Right cardiac atrium (tissue), 5 donors: ENCODE results near the gene EMC7. TPM values are rescaled to one million over a fixed set of nuclear protein-coding genes. Genes with fewer than 3 reads are reported as not detected.

Experiments used
- ATAC-seq, 2 donors: fragments of 200-7000 bp; cut with Tn5 transposase; one replicate each; pipeline versions ENCODE4 v1.8.0 to v1.9.1; 2020; ENCODE audit warnings: moderate library complexity in 2 of 2, mild to moderate bottlenecking in 1 of 2
- DNase-seq, 3 donors: peaks; one replicate each; pipeline ENCODE4 v3.0.0-alpha.2; 2020
- H3K27ac ChIP-seq: one replicate; pipeline ENCODE4 v1.5.1; 2013; ENCODE audit warnings: mild to moderate bottlenecking, low read length, control low read depth, moderate library complexity
- H3K27me3 ChIP-seq: one replicate; pipeline ENCODE4 v1.6.1; 2013; ENCODE audit not compliant: control insufficient read depth, insufficient read depth
- H3K4me1 ChIP-seq: one replicate; pipeline ENCODE4 v1.6.1; 2013; ENCODE audit warnings: low read length; ENCODE audit not compliant: control insufficient read depth, insufficient read depth
- H3K4me3 ChIP-seq: one replicate; pipeline ENCODE4 v1.5.1; 2013; ENCODE audit warnings: low read length, control low read depth
- H3K9me3 ChIP-seq: one replicate; pipeline ENCODE4 v1.6.1; 2013; ENCODE audit warnings: low read length; ENCODE audit not compliant: control insufficient read depth
- WGBS: extraction: QIAGEN DNeasy Blood & Tissue Kit; methylation state at CpG from one replicate; pipeline ENCODE4 v1.1.7; 2013; 5-methylcytosine and 5-hydroxymethylcytosine counted together
- intact Hi-C, 4 donors: fragments of 100-400 bp; cut with DNase I; formaldehyde crosslinking; loops; one replicate each; pipeline versions ENCODE4 v1.11.0 to v1.14.0; 2022 to 2023
- polyA plus RNA-seq: library from polyadenylated mRNA; stranded (reverse); fragments of 200-250 nt; gene quantifications from one replicate; pipeline ENCODE4 v1.2.3, GENCODE V29; 2013
- total RNA-seq, 4 donors: library from RNA; stranded (reverse); fragmentation: NEBNext Ultra II Directional; extraction: Animal tissue kit (Norgen Biotek cat#: 25700); gene quantifications; one replicate each; pipeline ENCODE4 v1.2.1, GENCODE V29; 2021
- donor health status: healthy with polysubstance abuse.
- donor health status: DM: no; HTN: yes; CAD: no.
- donor health status: DM: no; HTN: no; CAD: no.
- donor health status: DM: no; HTN: yes; CAD: no; lungs with severe emphysema.
- donor health status: DM: yes; HTN: yes; CAD: no.

The EMC7 gene
- total and polyA plus RNA-seq, 5 donors = 66.0 to 109 (median 79.6) TPM

DNA sequence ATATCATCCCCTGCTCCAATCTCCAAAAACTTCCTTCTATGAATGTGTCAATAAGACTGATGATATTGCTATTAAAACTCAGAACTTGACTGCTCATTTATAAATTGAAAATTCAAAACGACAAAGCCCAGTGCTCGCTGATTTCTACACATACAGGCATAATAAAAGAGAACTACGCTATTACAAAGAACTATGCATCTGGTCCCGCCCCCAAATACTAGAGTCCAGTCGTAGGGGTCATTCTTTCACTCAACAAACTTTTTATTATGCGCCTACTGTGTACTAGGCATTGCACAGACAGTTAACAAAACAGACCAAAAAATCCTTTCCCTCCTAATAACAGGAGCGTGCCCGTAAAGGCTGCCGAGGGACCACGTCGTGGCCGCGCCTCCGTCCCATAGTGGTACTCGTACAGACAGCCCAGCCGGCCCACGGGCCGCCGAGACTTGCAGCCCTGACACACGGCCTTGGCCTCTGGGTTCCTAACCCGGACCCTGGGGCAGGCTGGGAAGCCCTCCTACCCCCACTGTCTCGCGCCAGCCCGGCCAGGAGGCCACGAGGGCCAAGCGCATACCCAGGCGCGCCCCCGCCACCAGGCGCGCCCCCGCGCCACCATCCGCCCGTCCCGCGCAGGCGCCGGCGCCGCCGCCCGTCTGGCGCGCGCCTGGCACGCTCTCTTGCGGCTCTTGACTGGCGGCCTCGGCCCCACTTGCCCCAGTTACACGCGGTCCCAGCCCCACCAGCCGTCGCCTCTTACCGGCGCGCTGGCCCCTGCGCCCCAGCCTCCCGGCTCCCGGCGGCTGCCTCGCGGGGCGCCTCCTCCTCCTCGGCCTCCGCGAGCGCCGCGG lies 63.4 kb downstream of the EMC7 start:
- WGBS = under 1% methylated on average over 68 of the region's 70 CpGs
- Histone ChIP-seq H3K27me3 (no peaks in the 10 kb centered on the region), H3K27ac (peak overlapping the region; percentile 93), H3K4me3 (peak overlapping the region; percentile 91), H3K4me1 (peaks cover 2% of the 10 kb centered on the region), H3K9me3 (no peaks in the 10 kb centered on the region)
- ATAC-seq (peak; percentile 95 to 96), DNase-seq (peak; percentile 88 to 95 (median 92))
- intact Hi-C loops = no loop called here

Other genes starting within 250 kb of the EMC7 start
- gene CHRM5, start 133.4 kb downstream of the EMC7 start, total RNA-seq = not detected
- gene CHRM5, start 133.4 kb downstream of the EMC7 start, polyA plus RNA-seq = not detected
- gene AVEN, start 62.7 kb downstream of the EMC7 start, total RNA-seq = 10 to 100 TPM; 15.1 to 20.3 (median 16.8) TPM
- 20.0 TPM for gene AVEN, start 62.7 kb downstream of the EMC7 start, polyA plus RNA-seq
- 1 to 10 TPM; 2.2 to 2.9 (median 2.7) TPM for gene PGBD4, start 221 bp upstream of the EMC7 start, total RNA-seq
- 1.5 TPM for gene PGBD4, start 221 bp upstream of the EMC7 start, polyA plus RNA-seq
- gene KATNBL1, start 108.2 kb upstream of the EMC7 start, total RNA-seq = 10 to 100 TPM; 18.3 to 26.1 (median 21.5) TPM
- gene KATNBL1, start 108.2 kb upstream of the EMC7 start, polyA plus RNA-seq = 12.0 TPM
- gene EMC4, start 123.2 kb upstream of the EMC7 start, total RNA-seq = 10 to 100 TPM; 73.9 to 84.0 (median 83.8) TPM
- 155 TPM for gene EMC4, start 123.2 kb upstream of the EMC7 start, polyA plus RNA-seq
- 10 to 100 TPM; 15.3 to 21.2 (median 17.5) TPM for gene SLC12A6, start 235.9 kb upstream of the EMC7 start, total RNA-seq
- 8.1 TPM for gene SLC12A6, start 235.9 kb upstream of the EMC7 start, polyA plus RNA-seq
- 100 to 1,000 TPM in 3 of 4 donors, 10 to 100 TPM in 1; 87.2 to 122 (median 106) TPM for gene NOP10, start 241.3 kb upstream of the EMC7 start, total RNA-seq
- 206 TPM for gene NOP10, start 241.3 kb upstream of the EMC7 start, polyA plus RNA-seq
- not detected for gene NUTM1, start 241.5 kb upstream of the EMC7 start, total RNA-seq
- not detected for gene NUTM1, start 241.5 kb upstream of the EMC7 start, polyA plus RNA-seq